HG02938 (cell line): ENCODE results near the gene GART.
"Not testable (repeated sequence)": the region's sequence is repeated elsewhere in the genome, so short reads cannot be mapped to it uniquely, and the experiment has no call there.

Experiments used
- ATAC-seq: cut with Tn5 transposase; IDR thresholded peaks from one replicate; pipeline ENCODE4 v1.9.1; 2021; ENCODE audit warnings: mild to moderate bottlenecking, moderate library complexity; ENCODE audit not compliant: unreplicated experiment

Gene GART

GRCh38 chr21:33477066-33477465, 64.9 kb downstream of the GART start:
- ATAC-seq, result no peak

GRCh38 chr21:33473344-33473743, 68.6 kb downstream of the GART start:
- no peak for ATAC-seq

GRCh38 chr21:33470701-33471100, 71.2 kb downstream of the GART start:
- ATAC-seq, result no peak

DNA sequence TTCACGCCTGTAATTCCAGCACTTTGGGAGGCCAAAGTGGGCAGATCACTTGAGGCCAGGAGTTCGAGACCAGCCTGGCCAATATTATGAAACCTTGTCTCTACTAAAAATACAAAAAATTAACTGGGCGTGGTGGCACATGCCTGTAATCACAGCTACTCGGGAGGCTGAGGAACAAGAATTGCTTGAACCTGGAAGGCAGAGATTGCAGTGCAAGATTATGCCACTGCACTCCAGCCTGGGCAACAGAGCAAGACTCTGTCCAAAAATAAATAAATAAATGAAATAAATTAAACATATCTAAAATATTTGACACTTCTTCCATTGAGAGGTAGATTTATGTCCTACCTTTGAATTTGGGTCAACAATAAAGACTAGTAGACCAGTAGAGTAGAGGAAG, 72.7 kb downstream of the GART start:
- not testable (repeated sequence) for ATAC-seq

GRCh38 chr21:33461538-33462250, 80.2 kb downstream of the GART start:
- ATAC-seq, result no peak

DNA sequence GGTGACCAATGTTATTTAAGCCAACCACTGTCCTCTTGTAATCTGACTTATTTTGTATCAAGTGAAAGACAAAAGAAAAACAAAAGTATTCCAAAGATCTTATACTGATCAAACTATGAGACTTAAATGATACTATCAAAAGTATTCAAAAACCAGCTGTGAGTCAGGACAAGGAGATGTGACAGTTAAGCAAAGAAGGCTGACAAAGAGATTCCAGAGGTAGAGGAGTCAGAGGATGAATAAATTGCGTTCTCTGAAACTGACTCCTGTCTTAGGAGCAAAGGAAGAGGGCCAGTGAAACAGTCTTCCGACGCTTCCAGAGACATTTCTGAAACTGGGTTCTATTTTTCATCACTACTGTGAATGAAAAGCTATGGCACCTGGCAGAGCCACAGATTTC, 83.1 kb downstream of the GART start:
- no peak for ATAC-seq

DNA sequence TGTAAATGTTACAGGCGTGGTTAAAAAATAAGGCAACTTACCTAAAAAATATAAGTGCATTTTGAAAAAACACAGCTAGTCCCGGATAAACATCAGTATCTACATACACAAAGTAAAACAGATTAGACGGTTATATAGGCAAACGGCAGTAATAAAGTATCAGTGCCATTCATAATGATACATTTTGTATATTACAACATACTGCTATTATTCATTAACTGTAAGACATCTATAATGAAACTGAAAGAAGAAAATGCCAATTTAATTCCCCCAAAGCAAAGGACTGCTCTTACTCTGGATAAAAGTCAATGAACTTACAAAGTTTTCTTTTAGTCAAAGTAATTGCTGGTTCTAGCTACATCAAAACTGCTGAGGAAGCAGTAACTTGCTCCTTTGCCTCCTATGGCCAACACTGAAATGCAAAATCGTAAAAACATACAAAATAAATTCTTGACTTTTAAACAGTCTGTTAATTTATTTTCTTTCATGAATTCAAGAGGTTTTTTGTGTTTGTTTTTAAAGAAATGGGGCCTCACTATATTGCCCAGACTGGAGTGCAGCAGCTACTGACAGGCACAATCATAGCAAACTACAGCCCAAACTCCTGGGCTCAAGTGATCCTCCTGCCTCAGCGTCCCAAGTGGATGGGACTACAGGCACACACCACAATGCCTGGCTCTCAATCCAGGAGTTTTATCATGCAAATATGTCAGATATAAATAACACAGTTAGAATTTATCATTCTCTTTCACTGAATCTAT, 86.1 kb downstream of the GART start:
- no peak for ATAC-seq
